HG03095 (cell line): ENCODE results near the gene ZNF438.

ENCODE experiments used
- ATAC-seq: cut with Tn5 transposase; IDR thresholded peaks from one replicate; pipeline ENCODE4 v1.9.1; 2021; ENCODE audit warnings: moderate library complexity; ENCODE audit not compliant: unreplicated experiment

Gene ZNF438

DNA sequence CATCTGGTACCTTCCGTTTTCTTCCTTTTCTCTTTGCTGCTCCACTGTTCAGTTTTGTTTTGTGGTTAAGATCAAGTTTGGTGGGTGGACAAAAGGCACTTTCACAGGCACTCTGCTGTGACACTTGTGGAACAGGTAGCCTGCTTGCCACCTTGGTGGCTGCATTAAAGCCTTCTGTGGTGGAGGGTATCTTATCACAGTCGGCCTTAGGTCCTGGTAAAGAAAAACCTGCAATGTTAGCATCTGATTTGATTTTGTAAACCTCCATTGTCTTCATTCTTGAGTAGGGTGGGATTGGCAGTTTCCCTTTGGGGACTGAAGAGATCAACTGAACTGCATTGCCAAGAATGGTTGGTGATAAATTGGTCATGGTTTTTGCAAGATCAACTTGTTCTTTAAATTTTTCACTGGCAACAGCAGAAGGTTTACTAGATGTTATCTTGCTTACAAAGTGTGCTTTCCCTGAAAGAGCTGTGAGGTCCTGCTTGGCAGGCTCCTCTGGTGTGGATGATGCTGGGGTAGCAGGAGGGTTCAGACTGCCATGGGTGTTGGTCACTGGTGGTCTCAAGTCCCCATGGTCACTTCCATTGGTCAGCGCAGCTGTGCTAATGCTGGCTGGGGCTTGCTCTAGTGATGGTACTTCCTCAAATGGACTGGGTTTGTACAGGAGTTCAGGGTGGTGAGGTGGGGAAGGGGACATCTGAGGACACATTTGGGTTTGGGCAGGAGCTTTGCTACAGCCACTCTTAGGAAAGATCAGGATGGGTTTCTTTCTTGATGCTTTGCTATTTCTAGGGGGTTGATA is 182.2 kb downstream of the ZNF438 start:
- ATAC-seq = no peak

DNA sequence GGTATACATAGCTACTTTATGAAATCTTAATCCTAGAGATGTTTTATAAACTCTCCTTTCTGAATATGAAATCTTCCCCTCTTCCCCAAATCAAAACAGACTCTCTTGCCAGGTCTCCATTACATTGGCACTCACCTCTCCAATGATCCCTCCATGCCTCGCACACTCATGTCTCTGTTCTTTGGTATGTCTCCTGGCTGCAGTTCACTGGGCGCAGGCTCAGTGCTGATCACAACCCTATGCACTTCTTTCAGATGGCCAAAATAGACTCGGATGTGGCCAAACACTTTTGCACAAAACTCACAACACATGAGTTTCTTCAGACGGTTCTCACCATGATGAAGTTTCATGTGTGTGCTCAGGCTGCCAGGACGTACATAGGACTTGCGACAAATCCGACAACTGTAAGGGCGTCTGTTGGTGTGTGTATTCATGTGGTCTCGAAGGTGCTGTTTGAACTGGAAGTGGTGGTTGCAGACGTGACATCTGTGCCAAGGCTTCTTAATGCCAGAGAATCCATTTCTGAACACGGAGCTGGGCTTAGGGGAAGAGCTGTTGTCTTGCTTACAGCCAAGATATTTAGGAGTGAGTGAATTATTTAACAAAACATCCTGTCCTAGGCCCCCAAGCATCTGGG is 183.2 kb downstream of the ZNF438 start:
- ATAC-seq = no peak

DNA sequence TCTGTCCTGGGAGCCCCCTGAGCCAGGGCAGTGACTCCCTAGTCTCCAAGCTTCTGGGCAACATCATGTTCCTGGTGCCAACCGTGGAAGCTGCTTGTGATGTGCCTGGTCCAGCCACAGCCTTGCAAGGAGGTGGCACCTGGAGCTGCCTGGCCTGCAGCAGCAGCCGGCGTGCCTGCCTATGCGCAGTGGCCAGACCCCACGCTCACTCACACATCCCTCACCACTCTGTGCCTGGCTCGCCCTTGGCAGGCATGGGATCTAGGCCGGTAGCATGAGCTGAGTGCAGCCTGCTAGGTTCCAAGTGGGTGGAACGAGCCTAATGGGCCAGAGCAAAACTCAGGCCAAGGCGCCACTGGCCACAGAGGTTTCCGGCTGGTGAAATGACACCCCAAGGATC is 184.0 kb downstream of the ZNF438 start:
- no peak for ATAC-seq

DNA sequence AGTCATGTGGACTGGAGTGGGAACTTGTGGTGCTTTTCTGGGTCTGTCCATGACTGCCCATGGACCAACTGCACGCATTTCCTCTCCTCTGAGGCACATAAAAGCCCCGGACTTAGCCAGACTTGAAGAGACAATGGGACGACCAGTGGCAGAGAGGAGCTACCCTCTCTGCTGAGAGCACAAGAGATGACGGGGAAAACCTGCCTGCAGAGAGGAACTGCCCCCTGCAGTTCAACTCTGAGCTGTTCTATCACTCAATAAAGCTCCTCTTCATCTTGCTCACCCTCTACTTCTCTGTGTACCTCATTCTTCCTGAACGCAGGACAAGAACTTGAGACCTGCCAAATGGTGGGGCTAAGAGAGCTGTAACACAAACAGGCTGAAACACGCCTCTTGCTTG is 184.5 kb downstream of the ZNF438 start:
- no peak for ATAC-seq

DNA sequence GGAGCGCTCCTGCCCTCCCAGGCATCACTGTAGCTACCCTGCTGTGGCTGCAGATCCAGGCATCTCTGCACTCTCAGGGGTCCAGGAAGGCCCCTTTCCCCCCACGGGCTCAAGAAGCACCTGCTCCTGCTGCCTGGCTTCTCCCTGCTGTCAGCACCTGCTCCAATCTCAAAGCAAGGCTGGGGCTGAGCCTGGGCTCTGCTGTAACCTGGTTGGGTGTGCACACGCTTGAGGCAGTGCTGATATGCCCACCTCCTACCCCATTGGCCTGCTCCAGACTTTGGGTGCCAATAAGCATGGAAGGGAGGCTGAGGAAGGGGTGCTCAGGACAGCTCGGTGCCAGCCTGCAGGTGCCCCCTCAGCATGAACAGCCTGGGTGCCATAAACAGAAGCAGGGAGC is 185.0 kb downstream of the ZNF438 start:
- no peak for ATAC-seq

DNA sequence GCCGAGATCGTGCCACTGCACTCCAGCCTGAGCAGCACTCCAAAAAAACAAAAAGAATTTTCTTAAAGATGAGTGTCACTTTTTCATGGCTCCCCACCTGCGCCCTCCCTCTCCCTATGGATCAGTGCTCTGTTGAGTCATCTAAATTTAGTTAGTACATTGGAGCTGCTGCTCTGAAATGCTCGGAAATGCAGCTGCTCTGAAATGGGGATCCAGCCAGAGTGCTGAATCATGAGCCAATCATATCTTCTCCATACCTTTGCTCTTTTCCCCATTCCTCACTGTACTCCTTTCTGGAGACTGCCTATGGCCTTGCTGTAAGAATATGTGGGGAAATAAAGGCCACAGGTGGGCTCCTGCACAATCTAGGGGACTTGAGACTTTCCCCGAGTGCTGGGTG is 188.8 kb downstream of the ZNF438 start:
- no peak for ATAC-seq

DNA sequence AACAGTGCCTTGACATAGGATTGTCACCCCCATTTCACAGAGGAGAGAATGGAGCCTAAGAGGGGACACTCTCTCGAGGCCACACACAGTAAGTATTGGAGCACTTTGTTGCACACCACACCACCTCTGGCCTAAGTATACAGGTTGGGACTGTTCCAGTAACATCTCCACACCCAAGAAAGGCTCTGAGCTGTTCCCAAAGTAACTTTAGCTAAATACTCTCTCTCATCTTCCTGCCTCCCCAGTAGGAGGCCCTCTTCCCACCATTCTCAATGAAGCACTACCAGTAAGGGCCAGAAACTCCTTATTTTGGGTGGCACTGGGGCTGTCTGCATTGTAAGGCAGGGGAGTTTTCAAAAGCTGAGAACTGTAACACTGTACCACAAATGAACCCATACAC is 189.5 kb downstream of the ZNF438 start:
- no peak for ATAC-seq

DNA sequence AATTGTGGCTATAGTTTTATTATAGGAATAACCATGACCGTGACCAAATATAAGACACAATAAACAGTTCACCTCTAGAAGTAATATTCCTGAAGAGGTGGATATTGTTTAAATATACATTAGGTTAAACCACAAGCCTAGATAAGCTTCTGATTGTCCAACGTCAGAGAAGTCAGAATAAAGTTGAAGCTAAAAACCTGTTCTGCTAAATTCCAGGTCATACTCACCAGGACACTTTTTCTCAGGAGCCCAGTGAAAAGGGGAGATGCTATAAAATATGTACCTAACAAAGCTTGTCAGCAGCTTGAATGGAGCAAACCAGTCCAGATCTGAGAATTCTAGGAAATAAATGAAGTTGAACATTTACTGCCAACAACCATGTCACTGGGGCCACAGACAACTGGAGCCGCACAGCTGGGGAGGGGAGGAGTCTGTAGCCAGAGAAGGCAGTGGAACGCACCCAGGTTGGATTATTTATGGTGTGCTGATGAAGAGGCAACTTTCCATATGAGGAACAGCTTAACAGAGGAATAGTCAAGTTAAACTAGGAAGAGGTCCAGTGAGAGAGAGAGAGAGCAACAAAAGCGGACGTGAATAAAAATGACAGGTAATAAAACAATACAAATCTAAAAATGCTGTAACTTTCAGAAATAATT is 191.1 kb downstream of the ZNF438 start:
- ATAC-seq = no peak

DNA sequence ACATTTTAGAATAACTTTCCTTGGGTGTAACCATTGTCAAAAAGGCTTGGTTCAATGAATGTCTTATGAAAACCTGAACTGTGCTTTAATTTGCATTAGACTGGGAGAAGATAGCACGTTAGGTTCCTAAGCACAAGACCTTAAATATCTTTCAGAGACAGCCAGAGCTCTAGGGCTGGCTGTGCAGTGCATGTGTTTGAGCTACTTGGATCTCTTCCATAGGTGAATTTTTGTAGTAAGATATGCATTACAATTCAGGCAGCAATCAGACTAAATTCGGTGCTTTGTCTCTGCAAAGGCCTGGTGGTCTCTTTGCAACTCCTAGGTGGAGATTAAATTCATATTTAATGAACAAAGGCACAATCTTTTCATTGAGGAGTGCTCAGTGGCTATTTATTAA is 192.0 kb downstream of the ZNF438 start:
- no peak for ATAC-seq

DNA sequence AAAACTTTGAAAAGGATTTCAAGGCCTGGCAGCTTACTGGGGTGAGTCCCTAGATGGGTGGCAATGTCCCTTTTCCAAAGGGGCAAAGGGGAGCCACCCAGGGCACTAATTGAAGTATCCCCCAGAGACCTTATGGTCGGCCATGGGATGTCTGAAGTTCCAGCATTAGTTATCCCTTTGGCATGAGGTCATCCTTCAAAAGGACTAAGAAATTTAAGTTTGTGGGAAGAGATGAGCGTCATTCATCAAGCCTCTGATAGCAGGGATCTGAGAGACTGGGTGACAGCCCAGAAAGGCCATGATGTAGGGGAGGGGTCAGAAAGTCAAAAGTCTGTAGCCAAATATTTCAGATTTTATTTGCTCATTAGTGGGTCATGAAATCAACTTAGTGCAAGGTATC is 195.3 kb downstream of the ZNF438 start:
- ATAC-seq = no peak

DNA sequence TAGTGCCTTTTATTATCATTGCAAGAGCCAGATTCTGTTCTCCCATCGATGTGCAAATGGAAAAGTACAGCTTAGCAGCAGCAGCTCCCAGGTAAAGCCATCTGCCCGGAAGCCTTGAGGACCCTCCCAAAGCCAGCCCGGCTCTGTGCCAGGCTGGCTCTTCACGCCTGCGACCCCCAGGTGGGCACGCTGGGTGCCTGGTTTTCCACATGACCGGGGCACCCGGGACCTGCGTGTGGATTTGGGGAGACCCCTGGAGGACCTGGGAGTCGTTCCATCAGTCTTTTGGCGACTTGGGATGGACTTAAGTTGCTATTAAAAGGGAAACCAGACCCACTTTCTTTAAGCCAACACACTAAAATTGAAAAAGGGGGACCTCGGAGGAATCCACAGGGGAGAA is 196.5 kb downstream of the ZNF438 start:
- ATAC-seq = no peak

DNA sequence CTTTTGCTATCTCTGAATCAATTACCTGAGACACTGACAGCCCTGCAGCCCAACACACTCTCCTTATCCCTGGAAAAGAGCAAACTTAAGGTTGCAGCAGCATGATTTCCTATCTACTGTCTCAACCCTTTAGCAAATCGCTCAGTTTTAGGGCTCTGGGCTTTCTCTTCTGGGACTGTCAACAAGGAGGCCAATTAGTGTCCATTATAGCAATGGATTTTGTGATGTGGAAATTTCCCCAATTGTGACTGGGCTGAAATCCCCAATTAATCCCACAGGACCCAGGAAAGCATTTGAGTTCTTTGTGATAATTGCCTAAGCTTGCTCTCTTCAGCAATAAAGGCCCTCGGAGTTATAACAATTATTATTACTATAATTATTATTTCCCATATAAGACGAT is 197.0 kb downstream of the ZNF438 start:
- no peak for ATAC-seq

DNA sequence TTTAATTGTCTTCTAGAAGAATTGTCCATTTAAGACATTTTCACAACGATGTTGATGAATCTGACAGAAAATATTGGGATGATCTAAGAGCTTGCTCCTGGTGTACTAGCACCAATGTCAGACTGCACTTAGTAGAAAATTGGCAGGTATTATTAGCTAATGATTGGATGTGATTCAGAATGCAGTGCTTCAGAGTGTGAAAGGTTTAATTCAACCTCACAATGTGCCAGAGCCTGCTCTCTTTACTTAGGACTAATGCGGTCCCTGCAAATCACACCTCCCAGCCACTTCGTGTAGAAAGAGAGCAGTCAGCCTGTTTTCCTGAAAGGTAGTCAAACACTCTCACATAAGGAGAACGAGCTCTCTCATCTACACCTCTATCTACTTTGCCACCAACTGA is 197.5 kb downstream of the ZNF438 start:
- ATAC-seq = no peak

DNA sequence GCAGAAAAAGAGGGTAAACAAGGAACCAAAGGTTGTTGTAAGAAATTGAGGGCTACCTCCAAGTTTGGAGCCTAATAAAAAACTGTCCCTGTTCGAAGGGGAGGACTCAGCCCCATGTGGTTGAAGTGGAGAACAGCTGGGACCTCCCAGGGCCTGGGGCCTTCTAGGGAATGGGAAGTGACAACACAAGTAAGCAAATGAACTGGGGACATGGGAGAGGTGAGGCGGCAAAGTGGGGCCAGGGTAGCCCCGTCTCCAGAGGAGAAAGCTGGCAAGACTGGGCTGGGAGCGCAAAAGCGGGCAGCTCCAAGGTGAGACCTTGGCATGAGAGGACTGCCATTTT is 198.1 kb downstream of the ZNF438 start:
- ATAC-seq = no peak

DNA sequence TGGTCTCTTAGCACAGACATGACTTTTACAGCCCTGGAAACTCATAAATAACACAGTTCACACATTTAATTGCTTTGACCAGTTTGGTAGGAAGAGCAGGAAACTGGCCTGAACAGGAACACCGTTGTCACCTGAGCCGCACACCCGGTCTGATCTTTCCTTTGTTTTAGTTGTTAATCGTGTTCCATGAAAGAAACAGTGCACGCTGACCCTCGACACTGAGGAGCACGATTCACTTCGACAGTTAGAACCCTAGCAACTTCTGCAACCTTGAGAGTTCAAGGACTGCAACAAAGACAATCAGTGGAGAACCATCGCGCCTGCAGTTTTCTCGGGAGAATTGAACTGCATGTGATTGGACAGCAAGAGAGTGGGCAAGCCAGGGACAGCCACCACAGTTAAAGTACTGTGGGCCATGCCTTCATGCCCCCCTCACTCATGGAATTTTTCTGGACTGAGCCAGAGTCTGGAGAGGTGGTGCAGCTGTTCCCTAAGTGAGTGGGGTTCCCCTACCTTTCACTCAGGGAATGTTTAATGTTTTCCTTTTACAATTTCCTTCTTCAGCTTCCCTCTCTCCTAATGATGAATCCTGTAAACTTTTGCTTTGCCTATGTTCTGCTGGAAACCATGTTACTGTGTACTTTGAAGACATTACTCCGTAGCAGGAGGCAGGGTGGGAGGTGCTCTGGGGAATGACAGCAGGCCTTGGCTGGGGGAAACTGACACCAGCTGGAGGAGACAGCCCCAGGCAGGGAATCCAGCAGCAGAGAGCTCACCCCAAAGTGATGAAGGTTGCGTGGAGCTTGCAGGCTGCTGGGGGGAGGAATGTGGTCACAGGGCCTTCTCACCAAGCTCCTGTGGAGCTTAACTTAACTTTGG is 198.7 kb downstream of the ZNF438 start:
- no peak for ATAC-seq

DNA sequence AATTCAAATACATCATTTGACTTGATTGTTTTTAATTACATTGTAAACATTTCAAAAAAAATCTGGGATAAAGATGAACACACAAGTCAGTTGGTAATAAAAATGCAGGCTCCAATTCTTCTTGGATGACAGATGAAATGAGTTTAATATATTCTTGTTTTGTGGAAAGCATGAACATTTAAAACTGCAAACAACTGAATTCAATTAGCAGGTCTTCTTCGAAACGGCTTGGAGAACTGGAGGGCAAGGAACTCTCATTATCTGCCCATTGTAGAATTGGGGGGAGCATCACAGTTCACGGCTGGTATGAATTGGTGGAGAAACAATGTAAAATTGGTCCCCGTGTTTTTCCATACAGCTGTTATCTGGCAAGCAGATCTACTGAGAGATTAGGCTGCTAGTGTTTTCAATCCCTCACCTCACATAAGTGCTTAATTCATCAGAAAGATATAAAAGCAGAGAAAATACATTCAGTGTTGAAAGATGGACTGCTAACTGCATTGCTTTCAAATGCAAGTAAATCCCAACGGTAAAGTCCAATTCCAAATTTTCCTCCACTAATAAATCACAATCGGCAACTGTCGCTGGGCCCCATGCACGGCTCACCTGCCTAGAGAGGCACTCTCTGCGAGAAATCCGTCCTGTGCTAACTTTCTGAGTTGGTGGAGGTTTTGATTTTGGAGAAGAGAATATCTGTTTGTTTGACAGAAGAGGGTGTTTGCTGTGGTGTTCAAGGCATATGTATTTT is 199.5 kb downstream of the ZNF438 start:
- no peak for ATAC-seq

DNA sequence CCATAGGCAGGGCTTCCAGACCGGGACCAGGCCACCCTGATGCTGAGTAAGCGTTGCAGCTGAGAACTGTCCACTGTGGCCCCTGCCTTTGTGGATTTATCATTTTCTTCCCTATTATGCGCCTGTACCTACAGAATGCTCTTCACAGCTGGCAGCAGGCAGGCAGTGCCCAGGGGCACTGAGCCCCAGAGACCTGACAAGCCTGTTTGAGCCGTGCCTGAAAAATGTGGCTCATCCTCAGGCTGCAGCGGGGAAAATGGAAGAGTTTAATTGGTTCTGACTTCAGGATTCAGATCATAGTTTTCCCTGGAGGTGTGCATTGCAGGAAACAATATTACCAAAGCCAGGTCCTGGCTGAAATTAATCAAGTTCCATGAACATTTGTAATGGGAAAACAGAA is 200.2 kb downstream of the ZNF438 start:
- no peak for ATAC-seq

DNA sequence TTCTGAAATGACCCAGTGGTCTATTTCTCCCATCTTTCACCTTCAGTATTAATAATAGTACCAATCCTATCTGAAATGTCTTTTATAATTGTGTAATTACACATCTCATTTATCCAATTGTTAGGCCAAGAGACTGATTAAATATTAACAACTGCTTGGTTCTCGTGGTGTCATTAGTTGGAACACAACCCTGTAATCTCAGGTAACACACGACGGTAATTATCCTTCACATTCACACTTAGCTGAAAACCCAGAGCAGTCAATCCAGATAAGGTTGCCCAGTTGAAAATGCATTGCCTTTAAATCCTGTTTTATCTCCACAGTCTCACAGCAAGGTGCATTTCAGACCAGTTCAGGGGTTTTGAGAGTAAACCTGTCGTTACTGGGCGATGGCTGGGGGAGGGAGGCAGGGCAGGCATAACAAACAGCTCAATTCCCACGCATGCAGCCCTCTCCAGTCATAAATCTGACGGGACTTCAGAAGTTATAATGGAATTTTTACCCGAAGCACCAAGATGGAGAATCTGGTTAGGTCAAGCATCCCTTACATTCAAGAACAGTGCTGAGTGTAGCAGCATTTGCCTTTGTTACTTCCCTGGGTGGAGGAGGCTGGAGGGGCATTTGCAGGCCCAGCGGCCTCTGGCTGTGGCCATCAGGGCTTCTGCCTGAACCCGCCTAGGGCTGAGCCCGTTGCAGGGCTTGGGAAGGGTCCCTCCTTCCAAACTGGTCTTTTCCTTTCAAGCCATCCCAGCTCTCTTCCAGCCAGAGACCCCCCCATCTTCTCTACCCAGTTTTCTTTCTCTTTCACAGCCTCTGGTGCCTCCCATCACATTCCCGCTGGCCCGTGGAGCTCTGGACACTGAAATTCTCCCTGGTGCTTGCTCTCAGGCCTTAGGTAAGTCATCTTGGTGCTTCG is 201.1 kb downstream of the ZNF438 start:
- ATAC-seq = no peak

DNA sequence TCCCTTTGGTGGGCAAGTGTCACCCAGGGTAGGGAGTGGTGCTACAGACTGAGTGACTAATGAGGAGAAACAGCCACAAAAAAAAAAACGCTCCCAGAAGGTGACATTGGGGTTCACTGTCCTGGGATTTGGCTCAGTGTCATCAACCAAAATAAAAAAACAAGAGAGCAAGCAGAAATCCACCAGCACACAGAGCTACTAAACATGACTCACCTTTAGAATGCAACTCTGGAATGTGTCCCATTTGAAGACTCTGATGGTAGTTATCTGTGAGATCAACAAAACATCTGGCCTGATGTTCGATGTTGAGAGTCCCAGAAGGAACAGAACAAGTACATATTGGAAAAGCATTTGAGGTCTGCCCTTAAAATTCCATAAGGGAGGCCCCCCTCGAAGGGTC is 201.8 kb downstream of the ZNF438 start:
- no peak for ATAC-seq

DNA sequence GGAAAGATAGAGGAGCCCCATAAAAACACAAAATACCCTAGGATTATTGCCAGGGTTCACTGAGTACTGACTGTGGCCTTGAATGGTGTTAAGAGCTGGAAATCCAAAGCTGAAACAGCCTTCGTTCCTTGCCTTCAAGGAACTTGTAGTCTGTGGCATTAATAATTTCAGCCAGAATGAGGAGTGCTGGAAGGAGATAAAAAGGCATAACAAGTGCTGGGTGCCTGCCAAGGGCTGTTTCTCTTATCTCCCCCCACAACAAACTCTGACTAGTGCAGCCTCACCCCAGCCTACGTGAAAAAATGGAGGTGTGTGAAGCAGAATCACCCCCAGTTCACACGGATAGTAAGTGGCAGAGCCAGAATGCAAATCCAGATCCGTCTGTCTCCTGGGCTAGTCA is 203.0 kb downstream of the ZNF438 start:
- ATAC-seq = no peak
